Measurements from ENCODE around the gene B4GAT1.
"Not testable (repeated sequence)": the region's sequence is repeated elsewhere in the genome, so short reads cannot be mapped to it uniquely, and the experiment has no call there.

B4GAT1 gene

DNA sequence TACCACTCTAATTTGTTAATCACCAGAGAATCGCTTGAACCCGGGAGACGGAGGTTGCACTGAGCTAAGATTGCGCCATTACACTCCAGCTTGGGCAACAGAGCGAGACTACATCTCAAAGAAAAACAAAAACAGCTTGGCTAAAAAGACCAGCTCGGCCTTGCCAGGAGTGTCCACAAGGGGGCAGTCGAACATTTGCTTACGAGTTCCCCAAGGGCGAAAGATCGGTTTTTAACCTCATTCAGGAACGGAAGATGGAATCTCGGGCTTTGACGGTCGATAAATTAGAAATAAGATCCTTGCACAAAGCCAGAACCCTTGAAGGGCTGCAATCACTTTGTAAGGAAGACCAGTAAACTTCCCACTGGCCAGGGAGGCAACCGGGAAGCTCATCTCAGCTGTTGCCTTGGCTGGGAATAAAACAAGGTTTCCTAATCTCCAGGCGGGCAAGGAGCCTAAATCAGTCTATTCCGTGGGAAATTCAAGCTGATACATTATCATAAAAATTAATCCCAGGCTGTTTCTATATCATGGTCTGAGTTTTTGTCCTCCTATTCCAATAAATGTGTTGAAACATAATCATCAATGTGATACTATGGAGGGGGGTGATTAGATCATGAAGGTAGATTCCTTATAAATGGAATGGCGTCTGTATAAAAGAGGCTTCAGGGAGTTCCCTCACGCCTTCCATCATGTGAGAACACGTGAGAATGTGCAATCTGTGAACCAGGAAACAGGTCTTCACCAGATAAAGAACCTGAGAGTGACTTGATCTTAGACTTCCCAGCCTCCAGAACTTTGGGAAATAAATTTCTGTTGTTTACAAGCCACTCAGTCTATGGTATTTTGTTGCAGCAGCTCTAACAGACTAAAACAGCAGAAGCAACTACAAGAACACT, 39.0 kb upstream of the B4GAT1 start:
- H3K9me3 ChIP-seq (ENCODE audit: control insufficient read depth, low read length), result no peaks in the 10 kb centered on the region
- H3K4me2 ChIP-seq (ENCODE audit: low read length), result peak overlapping the region; percentile 52
- H3K36me3 ChIP-seq (ENCODE audit: control insufficient read depth, insufficient read depth, low read length), result no peaks in the 10 kb centered on the region
- H3K27me3 ChIP-seq (ENCODE audit: control insufficient read depth, insufficient read depth, low read length), result no peaks in the 10 kb centered on the region
- no peak overlapping the region for H3K27ac ChIP-seq
- H3K4me3 ChIP-seq (ENCODE audit: low read depth, low read length), result no peak overlapping the region
- TF ChIP-seq, protein P1, sequence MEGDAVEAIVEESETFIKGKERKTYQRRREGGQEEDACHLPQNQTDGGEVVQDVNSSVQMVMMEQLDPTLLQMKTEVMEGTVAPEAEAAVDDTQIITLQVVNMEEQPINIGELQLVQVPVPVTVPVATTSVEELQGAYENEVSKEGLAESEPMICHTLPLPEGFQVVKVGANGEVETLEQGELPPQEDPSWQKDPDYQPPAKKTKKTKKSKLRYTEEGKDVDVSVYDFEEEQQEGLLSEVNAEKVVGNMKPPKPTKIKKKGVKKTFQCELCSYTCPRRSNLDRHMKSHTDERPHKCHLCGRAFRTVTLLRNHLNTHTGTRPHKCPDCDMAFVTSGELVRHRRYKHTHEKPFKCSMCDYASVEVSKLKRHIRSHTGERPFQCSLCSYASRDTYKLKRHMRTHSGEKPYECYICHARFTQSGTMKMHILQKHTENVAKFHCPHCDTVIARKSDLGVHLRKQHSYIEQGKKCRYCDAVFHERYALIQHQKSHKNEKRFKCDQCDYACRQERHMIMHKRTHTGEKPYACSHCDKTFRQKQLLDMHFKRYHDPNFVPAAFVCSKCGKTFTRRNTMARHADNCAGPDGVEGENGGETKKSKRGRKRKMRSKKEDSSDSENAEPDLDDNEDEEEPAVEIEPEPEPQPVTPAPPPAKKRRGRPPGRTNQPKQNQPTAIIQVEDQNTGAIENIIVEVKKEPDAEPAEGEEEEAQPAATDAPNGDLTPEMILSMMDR (IDR thresholded peaks at IDR 0.05), result peak; percentile 83
- peak overlapping the region; percentile 93 for H2AFZ ChIP-seq
- no peak overlapping the region for H3K9ac ChIP-seq
- H3K79me2 ChIP-seq, result no peaks in the 10 kb centered on the region
- no peaks in the 10 kb centered on the region for H3K4me1 ChIP-seq

DNA sequence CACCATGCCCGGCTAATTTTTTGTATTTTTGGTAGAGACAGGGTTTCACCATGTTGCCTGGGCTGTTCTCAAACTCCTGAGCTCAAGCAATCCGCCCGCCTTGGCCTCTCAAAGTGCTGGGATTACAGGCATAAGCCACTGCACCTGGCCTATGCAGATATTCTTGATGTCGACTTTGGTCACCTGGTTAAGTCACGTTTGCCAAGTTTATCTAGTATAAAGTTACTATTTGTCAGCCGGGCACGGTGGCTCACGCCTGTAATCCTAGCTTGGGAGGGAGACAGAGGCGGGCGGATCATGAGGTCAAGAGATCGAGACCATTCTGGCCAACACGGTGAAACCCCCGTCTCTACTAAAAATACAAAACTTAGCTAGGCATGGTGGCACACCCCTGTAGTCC, 36.9 kb upstream of the B4GAT1 start:
- not testable (repeated sequence) for H3K4me2 ChIP-seq (ENCODE audit: low read length); H3K27me3 ChIP-seq (ENCODE audit: control insufficient read depth, insufficient read depth, low read length); H3K4me1 ChIP-seq; H2AFZ ChIP-seq; H3K27ac ChIP-seq; H3K9me3 ChIP-seq (ENCODE audit: control insufficient read depth, low read length); H3K36me3 ChIP-seq (ENCODE audit: control insufficient read depth, insufficient read depth, low read length); H3K9ac ChIP-seq; H3K79me2 ChIP-seq; H3K4me3 ChIP-seq (ENCODE audit: low read depth, low read length)

DNA sequence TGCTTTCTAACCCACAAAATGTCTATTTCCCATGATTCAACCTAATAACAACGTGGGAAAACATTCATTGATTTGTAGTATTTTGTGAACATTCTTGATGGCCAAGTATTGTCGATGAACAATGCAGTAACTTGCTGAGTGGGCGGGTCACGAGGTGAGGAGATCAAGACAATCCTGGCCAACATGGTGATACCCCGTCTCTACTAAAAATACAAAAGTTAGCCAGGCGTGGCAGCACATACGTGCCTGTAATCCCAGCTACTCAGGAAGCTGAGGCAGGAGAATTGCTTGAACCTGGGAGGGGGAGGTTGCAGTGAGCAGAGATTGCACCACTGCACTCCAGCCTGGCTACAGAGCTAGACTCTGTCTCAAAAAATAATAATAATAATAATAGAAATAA, 32.8 kb upstream of the B4GAT1 start:
- not testable (repeated sequence) for H3K9ac ChIP-seq; H3K79me2 ChIP-seq; H3K4me2 ChIP-seq (ENCODE audit: low read length); H3K9me3 ChIP-seq (ENCODE audit: control insufficient read depth, low read length); H3K27ac ChIP-seq; H3K36me3 ChIP-seq (ENCODE audit: control insufficient read depth, insufficient read depth, low read length); H3K4me1 ChIP-seq; H3K4me3 ChIP-seq (ENCODE audit: low read depth, low read length); H2AFZ ChIP-seq; H3K27me3 ChIP-seq (ENCODE audit: control insufficient read depth, insufficient read depth, low read length)

- H3K9me3 ChIP-seq (ENCODE audit: control insufficient read depth, low read length); H3K9ac ChIP-seq; H3K4me3 ChIP-seq (ENCODE audit: low read depth, low read length); H3K36me3 ChIP-seq (ENCODE audit: control insufficient read depth, insufficient read depth, low read length); H3K79me2 ChIP-seq; H3K4me2 ChIP-seq (ENCODE audit: low read length); H3K27me3 ChIP-seq (ENCODE audit: control insufficient read depth, insufficient read depth, low read length); H3K4me1 ChIP-seq: not testable (repeated sequence)
- peak overlapping the region; percentile 65 for H3K27ac ChIP-seq
- peak overlapping the region; percentile 34 for H2AFZ ChIP-seq
Measured at GRCh38 chr11:66373690-66374287, 26.4 kb upstream of the B4GAT1 start.

- no peak overlapping the region for H3K4me2 ChIP-seq (ENCODE audit: low read length)
- H3K27ac ChIP-seq, result peak overlapping the region; percentile 65
- H3K36me3 ChIP-seq (ENCODE audit: control insufficient read depth, insufficient read depth, low read length), result no peaks in the 10 kb centered on the region
- H3K4me3 ChIP-seq (ENCODE audit: low read depth, low read length), result no peak overlapping the region
- no peaks in the 10 kb centered on the region for H3K9me3 ChIP-seq (ENCODE audit: control insufficient read depth, low read length)
- TF ChIP-seq, protein P1 (IDR thresholded peaks at IDR 0.05), result no peak
- H3K4me1 ChIP-seq, result no peaks in the 10 kb centered on the region
- no peaks in the 10 kb centered on the region for H3K27me3 ChIP-seq (ENCODE audit: control insufficient read depth, insufficient read depth, low read length)
- H3K9ac ChIP-seq, result no peak overlapping the region
- H3K79me2 ChIP-seq, result no peaks in the 10 kb centered on the region
- H2AFZ ChIP-seq, result peak overlapping the region; percentile 34
Measured at GRCh38 chr11:66373265-66373664, 25.8 kb upstream of the B4GAT1 start.

DNA sequence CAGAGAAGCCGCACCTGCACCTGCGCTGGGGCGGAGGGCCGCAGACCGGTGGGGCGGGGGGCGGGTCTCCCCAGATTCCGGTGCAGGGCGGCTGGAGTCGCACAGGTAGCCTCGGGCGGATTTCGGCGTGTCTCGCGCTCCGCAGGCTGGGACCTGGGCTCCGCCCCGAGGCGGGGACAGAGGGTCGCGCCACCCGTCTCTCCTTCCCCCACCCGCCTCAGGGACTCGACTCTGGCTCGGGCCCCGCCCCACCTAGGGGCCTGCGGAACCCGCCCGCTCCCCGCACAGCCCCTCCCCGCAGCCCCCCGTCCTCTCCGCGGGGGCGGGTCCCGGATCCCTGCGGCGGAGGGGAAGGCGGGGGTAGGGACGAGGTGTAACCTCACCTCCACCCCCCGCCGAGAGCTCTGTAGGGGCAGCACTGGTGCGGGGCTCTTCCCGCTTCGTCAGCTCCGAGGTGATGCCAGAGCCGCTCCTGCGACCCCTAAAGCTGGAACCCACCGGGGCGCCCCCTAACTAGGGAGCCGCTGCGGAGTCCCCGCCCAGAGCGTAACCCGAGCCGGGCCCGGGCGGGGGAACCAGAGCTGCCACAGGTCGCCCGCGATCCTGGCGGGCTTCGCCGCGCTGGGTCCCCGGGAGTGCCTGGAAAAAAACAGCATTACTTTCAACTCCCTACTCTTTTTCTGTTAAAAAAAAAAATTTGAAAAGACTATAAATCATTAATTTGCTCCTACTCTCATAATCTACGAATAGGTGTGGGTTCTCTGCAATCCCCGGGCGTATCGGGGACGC, 24.4 kb upstream of the B4GAT1 start, which contains the start of gene SLC29A2:
SLC29A2 (minus strand) TSS at position 134 of the 789 bp plus-strand sequence. CDS start 169 bp downstream, outside the sequence.
- Histone ChIP-seq H3K9me3 (ENCODE audit: control insufficient read depth, low read length) (no peaks in the 10 kb centered on the region), H2AFZ (peak within 1 kb of the TSS; percentile 86), H3K4me1 (no peaks in the 10 kb centered on the region), H3K36me3 (ENCODE audit: control insufficient read depth, insufficient read depth, low read length) (no peaks in the 10 kb centered on the region), H3K27me3 (ENCODE audit: control insufficient read depth, insufficient read depth, low read length) (no peaks in the 10 kb centered on the region), H3K27ac (peak within 1 kb of the TSS; percentile 65), H3K4me3 (ENCODE audit: low read depth, low read length) (peak within 1 kb of the TSS; percentile 67), H3K9ac (peak within 1 kb of the TSS; percentile 37), H3K79me2 (no peaks in the 10 kb centered on the region), H3K4me2 (ENCODE audit: low read length) (peak within 1 kb of the TSS; percentile 79)
- TF ChIP-seq, protein P1 (IDR thresholded peaks at IDR 0.05), result no peak

All from parathyroid adenoma (tissue), 2 donors.